ENCODE data around the gene SLC35F3. TPM values are rescaled to one million over a fixed set of nuclear protein-coding genes. Genes with fewer than 3 reads are reported as not detected.

Gene SLC35F3
- total RNA-seq, 1 donor from 2014 or later = not detected

DNA sequence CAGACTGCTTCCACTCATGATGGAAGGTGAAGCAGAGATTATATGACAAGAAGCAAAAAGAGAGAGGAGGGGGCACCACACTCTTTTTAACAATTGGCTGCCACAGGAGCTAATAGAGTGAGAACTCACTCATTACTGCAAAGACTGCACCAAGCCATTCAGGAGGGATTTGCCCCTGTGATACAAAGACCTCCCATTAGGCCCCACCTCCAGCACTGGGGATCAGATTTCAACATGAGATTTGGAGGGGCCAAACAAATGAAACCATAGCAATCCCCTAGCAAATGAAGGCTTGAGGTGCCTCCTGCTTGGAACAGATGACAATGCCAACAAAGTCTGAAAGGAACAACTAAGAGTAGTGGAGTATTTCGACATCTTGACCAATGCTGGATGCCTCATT is 346.3 kb downstream of the SLC35F3 start:
- H3K36me3 ChIP-seq = no peaks in the 10 kb centered on the region
- H3K4me1 ChIP-seq = no peaks in the 10 kb centered on the region
- no peak overlapping the region for H3K27ac ChIP-seq (replicated peaks)
- no peak overlapping the region for H3K4me3 ChIP-seq
- no peaks in the 10 kb centered on the region for H3K9me3 ChIP-seq (replicated peaks)
- TF ChIP-seq, protein P1, sequence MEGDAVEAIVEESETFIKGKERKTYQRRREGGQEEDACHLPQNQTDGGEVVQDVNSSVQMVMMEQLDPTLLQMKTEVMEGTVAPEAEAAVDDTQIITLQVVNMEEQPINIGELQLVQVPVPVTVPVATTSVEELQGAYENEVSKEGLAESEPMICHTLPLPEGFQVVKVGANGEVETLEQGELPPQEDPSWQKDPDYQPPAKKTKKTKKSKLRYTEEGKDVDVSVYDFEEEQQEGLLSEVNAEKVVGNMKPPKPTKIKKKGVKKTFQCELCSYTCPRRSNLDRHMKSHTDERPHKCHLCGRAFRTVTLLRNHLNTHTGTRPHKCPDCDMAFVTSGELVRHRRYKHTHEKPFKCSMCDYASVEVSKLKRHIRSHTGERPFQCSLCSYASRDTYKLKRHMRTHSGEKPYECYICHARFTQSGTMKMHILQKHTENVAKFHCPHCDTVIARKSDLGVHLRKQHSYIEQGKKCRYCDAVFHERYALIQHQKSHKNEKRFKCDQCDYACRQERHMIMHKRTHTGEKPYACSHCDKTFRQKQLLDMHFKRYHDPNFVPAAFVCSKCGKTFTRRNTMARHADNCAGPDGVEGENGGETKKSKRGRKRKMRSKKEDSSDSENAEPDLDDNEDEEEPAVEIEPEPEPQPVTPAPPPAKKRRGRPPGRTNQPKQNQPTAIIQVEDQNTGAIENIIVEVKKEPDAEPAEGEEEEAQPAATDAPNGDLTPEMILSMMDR (IDR thresholded peaks at IDR 0.05; ENCODE audit: borderline replicate concordance) = no peak
- intact Hi-C loops (cut with micrococcal nuclease) = no loop called here
- no peak for DNase-seq
- no peaks in the 10 kb centered on the region for H3K27me3 ChIP-seq (ENCODE audit: low read depth)

- intact Hi-C loops (cut with micrococcal nuclease) = no loop called here
- Histone ChIP-seq H3K27me3 (ENCODE audit: low read depth) (peaks cover 6% of the 10 kb centered on the region), H3K36me3 (no peaks in the 10 kb centered on the region), H3K4me1 (no peaks in the 10 kb centered on the region), H3K9me3 (replicated peaks) (peaks cover 12% of the 10 kb centered on the region), H3K27ac (replicated peaks) (no peak overlapping the region), H3K4me3 (no peak overlapping the region)
- TF ChIP-seq, protein P1 (IDR thresholded peaks at IDR 0.05; ENCODE audit: borderline replicate concordance) = no peak
- no peak for DNase-seq
Measured at GRCh38 chr1:234253732-234254131, 349.3 kb downstream of the SLC35F3 start.

- no peaks in the 10 kb centered on the region for H3K4me1 ChIP-seq
- no peak overlapping the region for H3K27ac ChIP-seq (replicated peaks)
- no peak overlapping the region for H3K4me3 ChIP-seq
- intact Hi-C loops (cut with micrococcal nuclease) = no loop called here
- TF ChIP-seq, protein P1 (IDR thresholded peaks at IDR 0.05; ENCODE audit: borderline replicate concordance) = no peak
- peaks cover 30% of the 10 kb centered on the region for H3K27me3 ChIP-seq (ENCODE audit: low read depth)
- peaks cover 12% of the 10 kb centered on the region for H3K9me3 ChIP-seq (replicated peaks)
- no peaks in the 10 kb centered on the region for H3K36me3 ChIP-seq
- no peak for DNase-seq
Measured at GRCh38 chr1:234256359-234256758, 351.9 kb downstream of the SLC35F3 start.

DNA sequence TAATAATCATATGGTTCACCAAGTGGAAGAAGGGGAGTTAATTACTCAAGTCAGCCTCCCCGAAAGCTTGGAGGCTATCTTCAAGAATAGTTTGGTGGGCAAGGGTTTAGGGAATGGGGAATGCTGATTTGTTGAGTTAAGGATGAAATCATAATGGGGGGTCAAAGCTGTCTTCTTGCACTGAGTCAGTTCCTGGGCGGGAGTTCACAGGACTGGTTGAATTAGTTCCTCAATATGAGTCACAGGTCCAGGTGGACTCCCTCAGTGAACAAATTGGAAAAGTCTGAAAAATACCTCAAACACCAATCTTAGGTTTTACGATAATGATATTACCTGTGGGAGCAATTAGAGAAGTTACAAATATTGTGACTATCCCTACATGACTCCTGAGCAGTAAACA is 353.6 kb downstream of the SLC35F3 start:
- peaks cover 36% of the 10 kb centered on the region for H3K27me3 ChIP-seq (ENCODE audit: low read depth)
- H3K4me3 ChIP-seq = no peak overlapping the region
- H3K4me1 ChIP-seq = no peaks in the 10 kb centered on the region
- TF ChIP-seq, protein P1 (IDR thresholded peaks at IDR 0.05; ENCODE audit: borderline replicate concordance) = no peak
- H3K9me3 ChIP-seq (replicated peaks) = peaks cover 12% of the 10 kb centered on the region
- H3K36me3 ChIP-seq = no peaks in the 10 kb centered on the region
- intact Hi-C loops (cut with micrococcal nuclease) = no loop called here
- H3K27ac ChIP-seq (replicated peaks) = no peak overlapping the region
- DNase-seq = no peak

DNA sequence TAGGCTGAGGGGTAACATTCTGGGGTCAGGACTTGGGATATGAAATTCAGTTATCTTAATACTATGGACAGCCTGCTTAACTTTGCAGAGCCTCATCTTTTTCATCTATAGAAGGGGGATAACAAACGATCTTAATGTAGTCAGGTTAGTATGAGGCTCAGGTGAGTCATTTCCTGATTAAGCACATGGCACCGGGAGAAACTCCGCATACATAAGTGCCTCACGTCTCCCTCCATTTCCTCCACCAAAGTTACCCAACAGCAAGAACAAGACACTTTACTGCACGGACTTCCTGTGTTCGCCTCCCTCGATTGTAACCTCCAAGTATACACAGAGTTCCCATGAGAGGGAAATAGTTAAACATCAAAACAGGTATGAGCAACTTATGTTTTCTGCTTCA is 356.1 kb downstream of the SLC35F3 start:
- H3K4me3 ChIP-seq = no peak overlapping the region
- peaks cover 12% of the 10 kb centered on the region for H3K9me3 ChIP-seq (replicated peaks)
- no peak for DNase-seq
- H3K27ac ChIP-seq (replicated peaks) = no peak overlapping the region
- H3K27me3 ChIP-seq (ENCODE audit: low read depth) = peaks cover 45% of the 10 kb centered on the region
- H3K36me3 ChIP-seq = no peaks in the 10 kb centered on the region
- H3K4me1 ChIP-seq = no peaks in the 10 kb centered on the region
- intact Hi-C loops (cut with micrococcal nuclease) = no loop called here
- TF ChIP-seq, protein P1 (IDR thresholded peaks at IDR 0.05; ENCODE audit: borderline replicate concordance) = no peak

DNA sequence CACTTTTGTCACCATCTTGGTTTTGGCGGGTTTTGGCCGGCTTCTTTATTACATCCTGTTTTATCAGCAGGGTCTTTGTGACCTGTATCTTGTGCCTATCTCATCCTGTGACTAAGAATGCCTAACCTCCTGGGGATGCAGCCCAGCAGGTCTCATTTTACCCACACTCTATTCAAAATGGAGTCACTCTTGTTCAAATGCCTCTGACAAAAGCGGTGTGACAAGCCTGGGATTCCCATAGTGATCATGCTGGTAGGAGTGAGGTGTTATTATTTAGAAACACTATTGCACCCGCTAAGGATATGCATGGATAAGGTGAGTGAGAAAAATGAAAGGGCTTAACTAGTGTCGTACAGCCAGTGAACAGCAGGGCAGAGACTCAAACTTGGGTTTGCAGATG is 357.1 kb downstream of the SLC35F3 start:
- no peak for DNase-seq
- peaks cover 45% of the 10 kb centered on the region for H3K27me3 ChIP-seq (ENCODE audit: low read depth)
- H3K36me3 ChIP-seq = no peaks in the 10 kb centered on the region
- no peaks in the 10 kb centered on the region for H3K4me1 ChIP-seq
- no peak overlapping the region for H3K4me3 ChIP-seq
- peaks cover 12% of the 10 kb centered on the region for H3K9me3 ChIP-seq (replicated peaks)
- H3K27ac ChIP-seq (replicated peaks) = no peak overlapping the region
- TF ChIP-seq, protein P1 (IDR thresholded peaks at IDR 0.05; ENCODE audit: borderline replicate concordance) = no peak
- intact Hi-C loops (cut with micrococcal nuclease) = no loop called here
